Neural progenitor cell (in vitro differentiated cells): ENCODE data around the gene CEP170.

Experiments
- EZH2 ChIP-seq: fragments of 200-600 bp; sonication (generic); IDR thresholded peaks from 2 replicates; pipeline ENCODE4 v1.6.1; 2017; ENCODE audit warnings: antibody characterized with exemption, mild to moderate bottlenecking, moderate library complexity
- EZH2phosphoT487 ChIP-seq: fragments of 200-600 bp; sonication (generic); IDR thresholded peaks from 2 replicates; pipeline ENCODE4 v1.6.1; 2017; ENCODE audit warnings: antibody characterized with exemption
- TF ChIP-seq, protein P1 (sequence below): fragments of 200-600 bp; sonication (generic); IDR thresholded peaks from 2 replicates; pipeline ENCODE4 v1.5.1; 2017; ENCODE audit warnings: antibody characterized with exemption, mild to moderate bottlenecking

DNA sequence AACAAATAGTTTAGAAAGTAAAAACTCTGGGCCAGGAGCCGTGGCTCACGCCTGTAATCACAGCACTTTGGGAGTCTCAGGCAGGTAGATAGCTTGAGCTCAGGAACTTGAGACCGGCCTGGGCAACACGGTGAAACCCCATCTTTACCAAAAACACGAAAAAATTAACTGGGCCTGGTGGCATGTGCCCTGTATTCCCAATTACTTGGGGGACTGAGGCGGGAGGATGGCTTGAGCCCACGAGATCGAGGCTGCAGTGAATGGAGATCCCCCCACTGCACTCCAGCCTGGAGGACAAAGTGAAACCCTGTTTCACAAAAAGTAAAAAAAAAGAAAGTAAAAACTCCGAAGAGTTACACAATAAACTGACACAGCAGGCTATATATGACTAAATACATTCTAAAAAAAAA, 10.6 kb downstream of the CEP170 start:
- TF ChIP-seq, protein P1, sequence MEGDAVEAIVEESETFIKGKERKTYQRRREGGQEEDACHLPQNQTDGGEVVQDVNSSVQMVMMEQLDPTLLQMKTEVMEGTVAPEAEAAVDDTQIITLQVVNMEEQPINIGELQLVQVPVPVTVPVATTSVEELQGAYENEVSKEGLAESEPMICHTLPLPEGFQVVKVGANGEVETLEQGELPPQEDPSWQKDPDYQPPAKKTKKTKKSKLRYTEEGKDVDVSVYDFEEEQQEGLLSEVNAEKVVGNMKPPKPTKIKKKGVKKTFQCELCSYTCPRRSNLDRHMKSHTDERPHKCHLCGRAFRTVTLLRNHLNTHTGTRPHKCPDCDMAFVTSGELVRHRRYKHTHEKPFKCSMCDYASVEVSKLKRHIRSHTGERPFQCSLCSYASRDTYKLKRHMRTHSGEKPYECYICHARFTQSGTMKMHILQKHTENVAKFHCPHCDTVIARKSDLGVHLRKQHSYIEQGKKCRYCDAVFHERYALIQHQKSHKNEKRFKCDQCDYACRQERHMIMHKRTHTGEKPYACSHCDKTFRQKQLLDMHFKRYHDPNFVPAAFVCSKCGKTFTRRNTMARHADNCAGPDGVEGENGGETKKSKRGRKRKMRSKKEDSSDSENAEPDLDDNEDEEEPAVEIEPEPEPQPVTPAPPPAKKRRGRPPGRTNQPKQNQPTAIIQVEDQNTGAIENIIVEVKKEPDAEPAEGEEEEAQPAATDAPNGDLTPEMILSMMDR: no peak
- TF ChIP-seq EZH2 (no peak), EZH2phosphoT487 (no peak)
